GM19193 (cell line): ENCODE results near the gene SEC61A2.

Experiments used
- POLR2A ChIP-seq: IDR thresholded peaks from 4 replicates; pipeline ENCODE4 v1.6.1; 2011; ENCODE audit not compliant: insufficient read depth, insufficient read length; ENCODE audit errors: extremely low read depth

The SEC61A2 gene

GRCh38 chr10:12213621-12214020 lies 84.1 kb downstream of the SEC61A2 start:
- TF ChIP-seq POLR2A: no peak

GRCh38 chr10:12214093-12214492 lies 84.6 kb downstream of the SEC61A2 start:
- TF ChIP-seq POLR2A: no peak

- no peak for TF ChIP-seq POLR2A
Measured at GRCh38 chr10:12214763-12215218, 85.3 kb downstream of the SEC61A2 start.
